Activated B cell treated with CpG ODN at 0.5 μM for 24 hours (primary cell): Measurements from ENCODE around the gene SLIT3. TPM values are rescaled to one million over a fixed set of nuclear protein-coding genes. Genes with fewer than 3 reads are reported as not detected.

ENCODE experiments used
- ATAC-seq: fragments of 200-7000 bp; cut with Tn5 transposase; one replicate; pipeline ENCODE4 v1.10.0; 2021; ENCODE audit warnings: low read depth, mild to moderate bottlenecking, moderate library complexity
- CTCF ChIA-PET: fragments of 350-600 bp; sonication (Branson Sonifier 250); formaldehyde crosslinking; loops from one replicate; lab custom pipeline; 2021; ENCODE audit warnings: antibody characterized with exemption; lab: Charles Lee
- POLR2A ChIA-PET: fragments of 350-600 bp; sonication (Branson Sonifier 250); formaldehyde crosslinking; loops from one replicate; lab custom pipeline; 2021; ENCODE audit warnings: antibody characterized with exemption; lab: Charles Lee
- DNase-seq: peaks from one replicate; pipeline ENCODE4 v3.0.0; 2022
- H3K27ac Mint-ChIP-seq: one replicate; pipeline ENCODE4 v1.8.0; 2020; ENCODE audit warnings: mixed read lengths
- H3K27me3 Mint-ChIP-seq: one replicate; pipeline ENCODE4 v1.8.0; 2021; ENCODE audit warnings: mixed read lengths
- H3K36me3 Mint-ChIP-seq: one replicate; pipeline ENCODE4 v1.8.0; 2021; ENCODE audit warnings: low read depth, mixed read lengths
- H3K4me1 Mint-ChIP-seq: one replicate; pipeline ENCODE4 v1.8.0; 2021; ENCODE audit warnings: mixed read lengths
- H3K4me3 Mint-ChIP-seq: one replicate; pipeline ENCODE4 v1.8.0; 2020; ENCODE audit warnings: mild to moderate bottlenecking, mixed read lengths
- H3K9me3 Mint-ChIP-seq: one replicate; pipeline ENCODE4 v1.8.0; 2020; ENCODE audit warnings: mixed read lengths
- CTCF ChIP-seq: fragments of 200-600 bp; IDR thresholded peaks from one replicate; pipeline ENCODE4 v1.8.0; 2022; ENCODE audit warnings: antibody characterized with exemption, mild to moderate bottlenecking
- intact Hi-C: fragments of 100-400 bp; cut with micrococcal nuclease; formaldehyde crosslinking; loops from one replicate; pipeline ENCODE4 v1.15.1; 2024
- total RNA-seq: library from RNA; stranded (reverse); gene quantifications from 2 replicates; pipeline ENCODE4 v1.2.3, GENCODE V29; 2022

SLIT3 gene
- total RNA-seq, 1 donor from 2014 or later = not detected

- intact Hi-C loops = no loop called here
- Mint-ChIP-seq H3K9me3 (no peaks in the 10 kb centered on the region), H3K36me3 (no peaks in the 10 kb centered on the region), H3K27me3 (no peaks in the 10 kb centered on the region), H3K4me3 (no peak overlapping the region), H3K4me1 (no peaks in the 10 kb centered on the region), H3K27ac (no peak overlapping the region)
- TF ChIP-seq CTCF = no peak
- DNase-seq (no peak), ATAC-seq (no peak)
- ChIA-PET CTCF (no interaction called here), POLR2A (no interaction called here)
These were observed 588.5 kb downstream of the SLIT3 start for GRCh38 chr5:168712280-168712924.

- ATAC-seq = no peak
- H3K9me3 Mint-ChIP-seq = no peaks in the 10 kb centered on the region
- DNase-seq = no peak
- no peaks in the 10 kb centered on the region for H3K27me3 Mint-ChIP-seq
- H3K4me1 Mint-ChIP-seq = no peaks in the 10 kb centered on the region
- H3K36me3 Mint-ChIP-seq = no peaks in the 10 kb centered on the region
- TF ChIP-seq CTCF = no peak
- intact Hi-C loops = no loop called here
- CTCF ChIA-PET = no interaction called here
- no peak overlapping the region for H3K4me3 Mint-ChIP-seq
- H3K27ac Mint-ChIP-seq = no peak overlapping the region
- POLR2A ChIA-PET = no interaction called here
These were observed 590.2 kb downstream of the SLIT3 start for GRCh38 chr5:168710706-168711105.

GRCh38 chr5:168707716-168708695, 592.9 kb downstream of the SLIT3 start:
- no peak overlapping the region for H3K4me3 Mint-ChIP-seq
- CTCF ChIA-PET = no interaction called here
- ATAC-seq (no peak), DNase-seq (no peak)
- H3K9me3 Mint-ChIP-seq = no peaks in the 10 kb centered on the region
- H3K36me3 Mint-ChIP-seq = no peaks in the 10 kb centered on the region
- no peaks in the 10 kb centered on the region for H3K27me3 Mint-ChIP-seq
- POLR2A ChIA-PET = no interaction called here
- no peaks in the 10 kb centered on the region for H3K4me1 Mint-ChIP-seq
- no peak for TF ChIP-seq CTCF
- no peak overlapping the region for H3K27ac Mint-ChIP-seq
- intact Hi-C loops = no loop called here

GRCh38 chr5:168706655-168707069, 594.3 kb downstream of the SLIT3 start:
- H3K36me3 Mint-ChIP-seq = no peaks in the 10 kb centered on the region
- H3K4me3 Mint-ChIP-seq = no peak overlapping the region
- TF ChIP-seq CTCF = no peak
- CTCF ChIA-PET = no interaction called here
- POLR2A ChIA-PET = no interaction called here
- DNase-seq = no peak
- no peak overlapping the region for H3K27ac Mint-ChIP-seq
- no peaks in the 10 kb centered on the region for H3K4me1 Mint-ChIP-seq
- H3K27me3 Mint-ChIP-seq = peaks cover 2% of the 10 kb centered on the region
- H3K9me3 Mint-ChIP-seq = no peaks in the 10 kb centered on the region
- intact Hi-C loops = no loop called here
- no peak for ATAC-seq

- no peaks in the 10 kb centered on the region for H3K36me3 Mint-ChIP-seq
- peaks cover 2% of the 10 kb centered on the region for H3K27me3 Mint-ChIP-seq
- ChIA-PET CTCF (no interaction called here), POLR2A (no interaction called here)
- DNase-seq (no peak), ATAC-seq (no peak)
- no peaks in the 10 kb centered on the region for H3K9me3 Mint-ChIP-seq
- H3K27ac Mint-ChIP-seq = no peak overlapping the region
- intact Hi-C loops = no loop called here
- no peaks in the 10 kb centered on the region for H3K4me1 Mint-ChIP-seq
- no peak overlapping the region for H3K4me3 Mint-ChIP-seq
- no peak for TF ChIP-seq CTCF
These were observed 595.6 kb downstream of the SLIT3 start for GRCh38 chr5:168705321-168705720.
